Liver (tissue), 9 donors: ENCODE measurements around the gene ADGRG3. TPM values are rescaled to one million over a fixed set of nuclear protein-coding genes. Genes with fewer than 3 reads are reported as not detected.

Source experiments
- DNase-seq: peaks from one replicate; pipeline ENCODE4 v3.0.0-alpha.2; 2017; ENCODE audit warnings: low spot score
- H3K27ac ChIP-seq, 2 donors: one replicate each; pipeline ENCODE4 v1.7.0; 2013; ENCODE audit warnings: inconsistent platforms in 2 of 2, low read length in 2 of 2, control low read depth in 1 of 2, low read depth in 1 of 2, mild to moderate bottlenecking in 1 of 2
- H3K27me3 ChIP-seq, 4 donors: one replicate each; pipeline versions ENCODE4 v1.6.1 to v1.7.0; 2013; ENCODE audit warnings: low read length in 3 of 4, inconsistent platforms in 1 of 4, mild to moderate bottlenecking in 1 of 4, moderate library complexity in 1 of 4; ENCODE audit not compliant: control insufficient read depth in 4 of 4, insufficient read depth in 4 of 4
- H3K36me3 ChIP-seq, 4 donors: one replicate each; pipeline versions ENCODE4 v1.6.1 to v1.7.0; 2013; ENCODE audit warnings: low read length in 3 of 4, mild to moderate bottlenecking in 3 of 4, low read depth in 1 of 4, moderate library complexity in 1 of 4; ENCODE audit not compliant: control insufficient read depth in 4 of 4, insufficient read depth in 3 of 4
- H3K4me1 ChIP-seq, 4 donors: one replicate each; pipeline versions ENCODE4 v1.6.1 to v1.7.0; 2013; ENCODE audit warnings: low read length in 3 of 4, mild to moderate bottlenecking in 3 of 4, moderate library complexity in 1 of 4; ENCODE audit not compliant: control insufficient read depth in 4 of 4, insufficient read depth in 4 of 4
- H3K4me3 ChIP-seq, 3 donors: one replicate each; pipeline versions ENCODE4 v1.6.1 to v1.7.0; 2013; ENCODE audit warnings: low read length in 3 of 3, control low read depth in 1 of 3, low read depth in 1 of 3, mild to moderate bottlenecking in 1 of 3
- H3K9ac ChIP-seq, 2 donors: one replicate each; pipeline ENCODE4 v1.7.0; 2013; ENCODE audit warnings: low read length in 2 of 2, mild to moderate bottlenecking in 2 of 2, moderate library complexity in 2 of 2, control low read depth in 1 of 2, low read depth in 1 of 2
- H3K9me3 ChIP-seq, 4 donors: one replicate each; pipeline versions ENCODE4 v1.6.1 to v1.7.0; 2013; ENCODE audit warnings: low read length in 3 of 4; ENCODE audit not compliant: control insufficient read depth in 4 of 4
- ATF3 ChIP-seq: IDR thresholded peaks from 2 replicates; pipeline ENCODE4 v1.6.1; 2016; ENCODE audit warnings: antibody characterized with exemption
- CTCF ChIP-seq: fragments of 150-350 bp; IDR thresholded peaks from 2 replicates; pipeline ENCODE4 v1.5.1; 2017; ENCODE audit warnings: improper control_type of control experiment, low read depth, low read length; ENCODE audit not compliant: missing input control
- EGR1 ChIP-seq, 2 donors: IDR thresholded peaks; 2 replicates each; pipeline ENCODE4 v1.6.1; 2016 to 2018; ENCODE audit warnings: antibody characterized with exemption in 2 of 2, low read depth in 2 of 2
- FOXA1 ChIP-seq: IDR thresholded peaks from 2 replicates; pipeline ENCODE4 v1.6.1; 2016; ENCODE audit warnings: antibody characterized with exemption
- FOXA2 ChIP-seq: IDR thresholded peaks from 2 replicates; pipeline ENCODE4 v1.6.1; 2016; ENCODE audit warnings: antibody characterized with exemption
- GABPA ChIP-seq, 2 donors: IDR thresholded peaks in 1 of 2; conservative IDR thresholded peaks in 1 of 2; 2 replicates each; pipeline ENCODE4 v1.6.1; 2016; ENCODE audit warnings: antibody characterized with exemption in 2 of 2, mild to moderate bottlenecking in 1 of 2, moderate library complexity in 1 of 2
- HNF4A ChIP-seq, 2 donors: conservative IDR thresholded peaks; 2 replicates each; pipeline ENCODE4 v1.6.1; 2016; ENCODE audit warnings: antibody characterized with exemption in 2 of 2, mild to moderate bottlenecking in 2 of 2
- HNF4G ChIP-seq: IDR thresholded peaks from 2 replicates; pipeline ENCODE4 v1.6.1; 2016; ENCODE audit warnings: antibody characterized with exemption
- JUND ChIP-seq, 2 donors: IDR thresholded peaks; 2 replicates each; pipeline ENCODE4 v1.6.1; 2016; ENCODE audit warnings: antibody characterized with exemption in 2 of 2
- MAX ChIP-seq: IDR thresholded peaks from 2 replicates; pipeline ENCODE4 v1.6.1; 2016; ENCODE audit warnings: antibody characterized with exemption
- NR2F2 ChIP-seq: IDR thresholded peaks from 2 replicates; pipeline ENCODE4 v1.6.1; 2016; ENCODE audit warnings: antibody characterized with exemption
- RAD21 ChIP-seq, 2 donors: IDR thresholded peaks; 2 replicates each; pipeline ENCODE4 v1.6.1; 2016; ENCODE audit warnings: antibody characterized with exemption in 2 of 2, mild to moderate bottlenecking in 2 of 2
- REST ChIP-seq: IDR thresholded peaks from 2 replicates; pipeline ENCODE4 v1.6.1; 2016; ENCODE audit warnings: antibody characterized with exemption, mild to moderate bottlenecking
- RXRA ChIP-seq, 2 donors: IDR thresholded peaks; 2 replicates each; pipeline ENCODE4 v1.6.1; 2017 to 2018; ENCODE audit warnings: antibody characterized with exemption in 2 of 2, mild to moderate bottlenecking in 1 of 2
- SP1 ChIP-seq: IDR thresholded peaks from 2 replicates; pipeline ENCODE4 v1.6.1; 2018; ENCODE audit warnings: antibody characterized with exemption, mild to moderate bottlenecking
- TAF1 ChIP-seq: conservative IDR thresholded peaks from 2 replicates; pipeline ENCODE4 v1.6.1; 2016; ENCODE audit warnings: antibody characterized with exemption, mild to moderate bottlenecking
- YY1 ChIP-seq: IDR thresholded peaks from 2 replicates; pipeline ENCODE4 v1.6.1; 2016; ENCODE audit warnings: antibody characterized with exemption, mild to moderate bottlenecking
- ZBTB33 ChIP-seq: IDR thresholded peaks from 2 replicates; pipeline ENCODE4 v1.6.1; 2016; ENCODE audit warnings: antibody characterized with exemption
- WGBS: extraction: QIAGEN DNeasy Blood & Tissue Kit; methylation state at CpG from one replicate; pipeline ENCODE4 v1.1.7; 2013; 5-methylcytosine and 5-hydroxymethylcytosine counted together
- polyA plus RNA-seq, 2 donors: library from polyadenylated mRNA; stranded (reverse) in 1 of 2; unstranded in 1 of 2; fragments of 200-250 nt in 1 of 2; fragments of >200 nt in 1 of 2; fragmentation: Nextera tagmentation in 1 of 2; extraction: Ambion mirVana in 1 of 2; gene quantifications; one replicate each; pipeline versions ENCODE4 v1.2.1 to v1.2.3, GENCODE V29; 2013 to 2015
- total RNA-seq, 2 donors: library from RNA; depleted of rRNA; stranded (reverse); fragments of >200 nt; gene quantifications; one replicate each; pipeline ENCODE4 v1.2.3, GENCODE V29; 2014
- donor health status: healthy.
- donor health status: healthy.
- donor health status: healthy.
- donor health status: healthy.
- donor health status: healthy.

The ADGRG3 gene
- total and polyA plus RNA-seq, 4 donors = 0.52 to 3.2 (median 1.0) TPM

GRCh38 chr16:57735755-57736418 is 67.8 kb downstream of the ADGRG3 start, which contains the start of gene KATNB1:
KATNB1 (plus strand) TSS chr16:57735770; CDS start chr16:57737244, 1,474 bp downstream.
- Histone ChIP-seq H3K27ac (peak within 1 kb of the TSS; percentile 68 to 92), H3K4me1 (peaks cover 8 to 22% (median 18%) of the 10 kb centered on the region in 4 donors), H3K36me3 (no peaks in the 10 kb centered on the region), H3K9ac (peak within 1 kb of the TSS; percentile 59 to 98), H3K9me3 (no peaks in the 10 kb centered on the region), H3K27me3 (no peaks in the 10 kb centered on the region), H3K4me3 (peak within 1 kb of the TSS; percentile 65 to 91 (median 84))
- WGBS = 1% methylated on average over 35 of the region's 35 CpGs
- no peak for TF ChIP-seq RXRA (IDR thresholded peaks at IDR 0.05)
- TF ChIP-seq GABPA (IDR thresholded peaks at IDR 0.05 in 1 of 2, conservative IDR thresholded peaks at IDR 0.05 in 1 of 2) = no peak
- no peak for TF ChIP-seq YY1
- no peak for TF ChIP-seq FOXA1
- TF ChIP-seq FOXA2 = no peak
- TF ChIP-seq ATF3 = no peak
- no peak for TF ChIP-seq JUND (IDR thresholded peaks at IDR 0.05)
- no peak for TF ChIP-seq TAF1
- TF ChIP-seq REST = no peak
- no peak for TF ChIP-seq EGR1 (IDR thresholded peaks at IDR 0.05; ENCODE audit: low read depth in 2 of 2)
- no peak for TF ChIP-seq SP1
- TF ChIP-seq CTCF = no peak
- TF ChIP-seq ZBTB33 = no peak
- no peak for TF ChIP-seq NR2F2
- no peak for TF ChIP-seq MAX
- TF ChIP-seq HNF4A (conservative IDR thresholded peaks at IDR 0.05) = no peak
- TF ChIP-seq RAD21 (IDR thresholded peaks at IDR 0.05) = no peak
- TF ChIP-seq HNF4G = no peak
- no peak for DNase-seq
